GM12874 (cell line): ENCODE results near the gene GLIS1.

Experiments used
- CTCF ChIP-seq: IDR thresholded peaks from 2 replicates; pipeline ENCODE4 v1.5.1; 2011; ENCODE audit warnings: low read depth, mild to moderate bottlenecking, control low read depth, low read length, moderate library complexity; ENCODE audit not compliant: insufficient read depth

GLIS1 gene

GRCh38 chr1:53578358-53578757 lies 160.6 kb downstream of the GLIS1 start:
- no peak for TF ChIP-seq CTCF

GRCh38 chr1:53577761-53578100 lies 161.2 kb downstream of the GLIS1 start:
- no peak for TF ChIP-seq CTCF

- no peak for TF ChIP-seq CTCF
Observed at GRCh38 chr1:53576866-53577760, 161.9 kb downstream of the GLIS1 start.

GRCh38 chr1:53576381-53576801 lies 162.6 kb downstream of the GLIS1 start:
- TF ChIP-seq CTCF: no peak

GRCh38 chr1:53575955-53576320 lies 163.0 kb downstream of the GLIS1 start:
- TF ChIP-seq CTCF: no peak

- no peak for TF ChIP-seq CTCF
Observed at GRCh38 chr1:53575141-53575954, 163.6 kb downstream of the GLIS1 start.

- no peak for TF ChIP-seq CTCF
Observed at GRCh38 chr1:53574621-53575020, 164.3 kb downstream of the GLIS1 start.
